Liver (tissue), 9 donors: ENCODE data around the gene TMEM125. TPM values are rescaled to one million over a fixed set of nuclear protein-coding genes. Genes with fewer than 3 reads are reported as not detected.

Source experiments
- DNase-seq: peaks from one replicate; pipeline ENCODE4 v3.0.0-alpha.2; 2017; ENCODE audit warnings: low spot score
- H3K27ac ChIP-seq, 2 donors: one replicate each; pipeline ENCODE4 v1.7.0; 2013; ENCODE audit warnings: inconsistent platforms in 2 of 2, low read length in 2 of 2, control low read depth in 1 of 2, low read depth in 1 of 2, mild to moderate bottlenecking in 1 of 2
- H3K27me3 ChIP-seq, 4 donors: one replicate each; pipeline versions ENCODE4 v1.6.1 to v1.7.0; 2013; ENCODE audit warnings: low read length in 3 of 4, inconsistent platforms in 1 of 4, mild to moderate bottlenecking in 1 of 4, moderate library complexity in 1 of 4; ENCODE audit not compliant: control insufficient read depth in 4 of 4, insufficient read depth in 4 of 4
- H3K36me3 ChIP-seq, 4 donors: one replicate each; pipeline versions ENCODE4 v1.6.1 to v1.7.0; 2013; ENCODE audit warnings: low read length in 3 of 4, mild to moderate bottlenecking in 3 of 4, low read depth in 1 of 4, moderate library complexity in 1 of 4; ENCODE audit not compliant: control insufficient read depth in 4 of 4, insufficient read depth in 3 of 4
- H3K4me1 ChIP-seq, 4 donors: one replicate each; pipeline versions ENCODE4 v1.6.1 to v1.7.0; 2013; ENCODE audit warnings: low read length in 3 of 4, mild to moderate bottlenecking in 3 of 4, moderate library complexity in 1 of 4; ENCODE audit not compliant: control insufficient read depth in 4 of 4, insufficient read depth in 4 of 4
- H3K4me3 ChIP-seq, 3 donors: one replicate each; pipeline versions ENCODE4 v1.6.1 to v1.7.0; 2013; ENCODE audit warnings: low read length in 3 of 3, control low read depth in 1 of 3, low read depth in 1 of 3, mild to moderate bottlenecking in 1 of 3
- H3K9ac ChIP-seq, 2 donors: one replicate each; pipeline ENCODE4 v1.7.0; 2013; ENCODE audit warnings: low read length in 2 of 2, mild to moderate bottlenecking in 2 of 2, moderate library complexity in 2 of 2, control low read depth in 1 of 2, low read depth in 1 of 2
- H3K9me3 ChIP-seq, 4 donors: one replicate each; pipeline versions ENCODE4 v1.6.1 to v1.7.0; 2013; ENCODE audit warnings: low read length in 3 of 4; ENCODE audit not compliant: control insufficient read depth in 4 of 4
- ATF3 ChIP-seq: IDR thresholded peaks from 2 replicates; pipeline ENCODE4 v1.6.1; 2016; ENCODE audit warnings: antibody characterized with exemption
- CTCF ChIP-seq: fragments of 150-350 bp; IDR thresholded peaks from 2 replicates; pipeline ENCODE4 v1.5.1; 2017; ENCODE audit warnings: improper control_type of control experiment, low read depth, low read length; ENCODE audit not compliant: missing input control
- EGR1 ChIP-seq, 2 donors: IDR thresholded peaks; 2 replicates each; pipeline ENCODE4 v1.6.1; 2016 to 2018; ENCODE audit warnings: antibody characterized with exemption in 2 of 2, low read depth in 2 of 2
- FOXA1 ChIP-seq: IDR thresholded peaks from 2 replicates; pipeline ENCODE4 v1.6.1; 2016; ENCODE audit warnings: antibody characterized with exemption
- FOXA2 ChIP-seq: IDR thresholded peaks from 2 replicates; pipeline ENCODE4 v1.6.1; 2016; ENCODE audit warnings: antibody characterized with exemption
- GABPA ChIP-seq, 2 donors: IDR thresholded peaks in 1 of 2; conservative IDR thresholded peaks in 1 of 2; 2 replicates each; pipeline ENCODE4 v1.6.1; 2016; ENCODE audit warnings: antibody characterized with exemption in 2 of 2, mild to moderate bottlenecking in 1 of 2, moderate library complexity in 1 of 2
- HNF4A ChIP-seq, 2 donors: conservative IDR thresholded peaks; 2 replicates each; pipeline ENCODE4 v1.6.1; 2016; ENCODE audit warnings: antibody characterized with exemption in 2 of 2, mild to moderate bottlenecking in 2 of 2
- HNF4G ChIP-seq: IDR thresholded peaks from 2 replicates; pipeline ENCODE4 v1.6.1; 2016; ENCODE audit warnings: antibody characterized with exemption
- JUND ChIP-seq, 2 donors: IDR thresholded peaks; 2 replicates each; pipeline ENCODE4 v1.6.1; 2016; ENCODE audit warnings: antibody characterized with exemption in 2 of 2
- MAX ChIP-seq: IDR thresholded peaks from 2 replicates; pipeline ENCODE4 v1.6.1; 2016; ENCODE audit warnings: antibody characterized with exemption
- NR2F2 ChIP-seq: IDR thresholded peaks from 2 replicates; pipeline ENCODE4 v1.6.1; 2016; ENCODE audit warnings: antibody characterized with exemption
- RAD21 ChIP-seq, 2 donors: IDR thresholded peaks; 2 replicates each; pipeline ENCODE4 v1.6.1; 2016; ENCODE audit warnings: antibody characterized with exemption in 2 of 2, mild to moderate bottlenecking in 2 of 2
- RXRA ChIP-seq, 2 donors: IDR thresholded peaks; 2 replicates each; pipeline ENCODE4 v1.6.1; 2017 to 2018; ENCODE audit warnings: antibody characterized with exemption in 2 of 2, mild to moderate bottlenecking in 1 of 2
- SP1 ChIP-seq: IDR thresholded peaks from 2 replicates; pipeline ENCODE4 v1.6.1; 2018; ENCODE audit warnings: antibody characterized with exemption, mild to moderate bottlenecking
- TAF1 ChIP-seq: conservative IDR thresholded peaks from 2 replicates; pipeline ENCODE4 v1.6.1; 2016; ENCODE audit warnings: antibody characterized with exemption, mild to moderate bottlenecking
- YY1 ChIP-seq: IDR thresholded peaks from 2 replicates; pipeline ENCODE4 v1.6.1; 2016; ENCODE audit warnings: antibody characterized with exemption, mild to moderate bottlenecking
- WGBS: extraction: QIAGEN DNeasy Blood & Tissue Kit; methylation state at CpG from one replicate; pipeline ENCODE4 v1.1.7; 2013; 5-methylcytosine and 5-hydroxymethylcytosine counted together
- polyA plus RNA-seq, 2 donors: library from polyadenylated mRNA; stranded (reverse) in 1 of 2; unstranded in 1 of 2; fragments of 200-250 nt in 1 of 2; fragments of >200 nt in 1 of 2; fragmentation: Nextera tagmentation in 1 of 2; extraction: Ambion mirVana in 1 of 2; gene quantifications; one replicate each; pipeline versions ENCODE4 v1.2.1 to v1.2.3, GENCODE V29; 2013 to 2015
- total RNA-seq, 2 donors: library from RNA; depleted of rRNA; stranded (reverse); fragments of >200 nt; gene quantifications; one replicate each; pipeline ENCODE4 v1.2.3, GENCODE V29; 2014
- TF ChIP-seq, protein P1 (sequence below): IDR thresholded peaks from 2 replicates; pipeline ENCODE4 v1.6.1; 2016; ENCODE audit warnings: antibody characterized with exemption, mild to moderate bottlenecking
- TF ChIP-seq, protein P2 (sequence below): IDR thresholded peaks from 2 replicates; pipeline ENCODE4 v1.6.1; 2016; ENCODE audit warnings: antibody characterized with exemption
- donor health status: healthy.
- donor health status: healthy.
- donor health status: healthy.
- donor health status: healthy.
- donor health status: healthy.

Gene TMEM125
- total and polyA plus RNA-seq, 4 donors = 0.21 to 1.0 (median 0.69) TPM

- DNase-seq = no peak
- H3K4me1 ChIP-seq = peaks cover 13 to 37% (median 26%) of the 10 kb centered on the region in 4 donors
- no peaks in the 10 kb centered on the region for H3K36me3 ChIP-seq
- no peaks in the 10 kb centered on the region for H3K9me3 ChIP-seq
- no peak overlapping the region for H3K4me3 ChIP-seq
- no peak overlapping the region for H3K9ac ChIP-seq
- no peak for TF ChIP-seq RAD21 (IDR thresholded peaks at IDR 0.05)
- no peak for TF ChIP-seq FOXA2
- TF ChIP-seq, protein P1, sequence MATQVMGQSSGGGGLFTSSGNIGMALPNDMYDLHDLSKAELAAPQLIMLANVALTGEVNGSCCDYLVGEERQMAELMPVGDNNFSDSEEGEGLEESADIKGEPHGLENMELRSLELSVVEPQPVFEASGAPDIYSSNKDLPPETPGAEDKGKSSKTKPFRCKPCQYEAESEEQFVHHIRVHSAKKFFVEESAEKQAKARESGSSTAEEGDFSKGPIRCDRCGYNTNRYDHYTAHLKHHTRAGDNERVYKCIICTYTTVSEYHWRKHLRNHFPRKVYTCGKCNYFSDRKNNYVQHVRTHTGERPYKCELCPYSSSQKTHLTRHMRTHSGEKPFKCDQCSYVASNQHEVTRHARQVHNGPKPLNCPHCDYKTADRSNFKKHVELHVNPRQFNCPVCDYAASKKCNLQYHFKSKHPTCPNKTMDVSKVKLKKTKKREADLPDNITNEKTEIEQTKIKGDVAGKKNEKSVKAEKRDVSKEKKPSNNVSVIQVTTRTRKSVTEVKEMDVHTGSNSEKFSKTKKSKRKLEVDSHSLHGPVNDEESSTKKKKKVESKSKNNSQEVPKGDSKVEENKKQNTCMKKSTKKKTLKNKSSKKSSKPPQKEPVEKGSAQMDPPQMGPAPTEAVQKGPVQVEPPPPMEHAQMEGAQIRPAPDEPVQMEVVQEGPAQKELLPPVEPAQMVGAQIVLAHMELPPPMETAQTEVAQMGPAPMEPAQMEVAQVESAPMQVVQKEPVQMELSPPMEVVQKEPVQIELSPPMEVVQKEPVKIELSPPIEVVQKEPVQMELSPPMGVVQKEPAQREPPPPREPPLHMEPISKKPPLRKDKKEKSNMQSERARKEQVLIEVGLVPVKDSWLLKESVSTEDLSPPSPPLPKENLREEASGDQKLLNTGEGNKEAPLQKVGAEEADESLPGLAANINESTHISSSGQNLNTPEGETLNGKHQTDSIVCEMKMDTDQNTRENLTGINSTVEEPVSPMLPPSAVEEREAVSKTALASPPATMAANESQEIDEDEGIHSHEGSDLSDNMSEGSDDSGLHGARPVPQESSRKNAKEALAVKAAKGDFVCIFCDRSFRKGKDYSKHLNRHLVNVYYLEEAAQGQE = no peak
- no peak for TF ChIP-seq GABPA (IDR thresholded peaks at IDR 0.05 in 1 of 2, conservative IDR thresholded peaks at IDR 0.05 in 1 of 2)
- TF ChIP-seq FOXA1 = no peak
- TF ChIP-seq NR2F2 = no peak
- no peak for TF ChIP-seq EGR1 (IDR thresholded peaks at IDR 0.05; ENCODE audit: low read depth in 2 of 2)
- no peak for TF ChIP-seq ATF3
- TF ChIP-seq HNF4A (conservative IDR thresholded peaks at IDR 0.05) = no peak
- no peak for TF ChIP-seq YY1
- H3K27me3 ChIP-seq = no peaks in the 10 kb centered on the region
- 56% methylated on average over 19 of the region's 19 CpGs for WGBS
- peak overlapping the region; percentile 35 to 73 for H3K27ac ChIP-seq
These were observed 42.4 kb downstream of the TMEM125 start for GRCh38 chr1:43312212-43312623.

DNA sequence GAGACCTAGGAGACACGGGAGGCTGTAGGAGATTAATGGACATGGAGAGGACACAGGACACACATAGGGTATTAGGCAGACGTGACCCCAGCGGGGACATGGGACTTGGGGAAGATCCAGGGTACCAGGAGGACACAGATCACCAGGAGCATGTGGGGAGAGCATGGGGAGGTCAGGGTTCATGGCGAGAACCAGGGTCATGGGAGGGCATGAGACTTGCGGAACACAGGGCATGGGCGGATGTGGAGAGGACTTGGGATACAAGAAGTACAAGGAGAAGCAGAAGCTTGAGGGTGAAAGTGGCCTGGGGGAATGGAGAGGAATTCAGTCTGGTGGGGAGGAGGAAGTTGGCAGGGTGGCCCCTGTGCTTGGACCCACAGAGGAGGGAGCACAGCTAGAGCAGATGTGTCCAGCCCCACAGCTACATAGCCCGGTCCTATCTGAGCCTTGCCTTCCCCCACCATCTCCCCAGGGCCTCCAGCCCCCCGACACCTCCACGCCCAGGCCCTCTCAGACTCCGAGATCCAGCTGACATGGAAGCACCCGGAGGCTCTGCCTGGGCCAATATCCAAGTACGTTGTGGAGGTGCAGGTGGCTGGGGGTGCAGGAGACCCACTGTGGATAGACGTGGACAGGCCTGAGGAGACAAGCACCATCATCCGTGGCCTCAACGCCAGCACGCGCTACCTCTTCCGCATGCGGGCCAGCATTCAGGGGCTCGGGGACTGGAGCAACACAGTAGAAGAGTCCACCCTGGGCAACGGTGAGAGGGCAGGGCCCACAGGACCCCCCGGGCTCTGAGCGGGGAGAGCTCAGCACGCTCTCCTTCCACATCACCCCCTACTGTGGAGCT, 43.1 kb downstream of the TMEM125 start:
- peak overlapping the region; percentile 35 to 73 for H3K27ac ChIP-seq
- DNase-seq = no peak
- WGBS = 76% methylated on average over 24 of the region's 24 CpGs
- peaks cover 13 to 37% (median 26%) of the 10 kb centered on the region in 4 donors for H3K4me1 ChIP-seq
- peak overlapping the region in 1 of 3 donors; percentile 40 for H3K4me3 ChIP-seq
- H3K9me3 ChIP-seq = no peaks in the 10 kb centered on the region
- H3K27me3 ChIP-seq = no peaks in the 10 kb centered on the region
- H3K9ac ChIP-seq = no peak overlapping the region
- H3K36me3 ChIP-seq = no peaks in the 10 kb centered on the region
- TF ChIP-seq FOXA1 (no peak), JUND (IDR thresholded peaks at IDR 0.05) (no peak), HNF4A (conservative IDR thresholded peaks at IDR 0.05) (peak; percentile 89 to 97), TAF1 (no peak), HNF4G (peak; percentile 83), RXRA (IDR thresholded peaks at IDR 0.05) (peak; percentile 99 to 100), FOXA2 (peak; percentile 20), CTCF (no peak), MAX (no peak), SP1 (peak; percentile 96), ATF3 (no peak), GABPA (IDR thresholded peaks at IDR 0.05 in 1 of 2, conservative IDR thresholded peaks at IDR 0.05 in 1 of 2) (peak in 1 of 2 donors; percentile 20), EGR1 (IDR thresholded peaks at IDR 0.05; ENCODE audit: low read depth in 2 of 2) (no peak), NR2F2 (peak; percentile 93), RAD21 (IDR thresholded peaks at IDR 0.05) (peak; percentile 39 to 66), YY1 (no peak)
- TF ChIP-seq, protein P2, sequence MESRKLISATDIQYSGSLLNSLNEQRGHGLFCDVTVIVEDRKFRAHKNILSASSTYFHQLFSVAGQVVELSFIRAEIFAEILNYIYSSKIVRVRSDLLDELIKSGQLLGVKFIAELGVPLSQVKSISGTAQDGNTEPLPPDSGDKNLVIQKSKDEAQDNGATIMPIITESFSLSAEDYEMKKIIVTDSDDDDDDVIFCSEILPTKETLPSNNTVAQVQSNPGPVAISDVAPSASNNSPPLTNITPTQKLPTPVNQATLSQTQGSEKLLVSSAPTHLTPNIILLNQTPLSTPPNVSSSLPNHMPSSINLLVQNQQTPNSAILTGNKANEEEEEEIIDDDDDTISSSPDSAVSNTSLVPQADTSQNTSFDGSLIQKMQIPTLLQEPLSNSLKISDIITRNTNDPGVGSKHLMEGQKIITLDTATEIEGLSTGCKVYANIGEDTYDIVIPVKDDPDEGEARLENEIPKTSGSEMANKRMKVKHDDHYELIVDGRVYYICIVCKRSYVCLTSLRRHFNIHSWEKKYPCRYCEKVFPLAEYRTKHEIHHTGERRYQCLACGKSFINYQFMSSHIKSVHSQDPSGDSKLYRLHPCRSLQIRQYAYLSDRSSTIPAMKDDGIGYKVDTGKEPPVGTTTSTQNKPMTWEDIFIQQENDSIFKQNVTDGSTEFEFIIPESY = no peak
- TF ChIP-seq, protein P1 = no peak
